Thoracic aorta (tissue), 2 donors: ENCODE data around the gene RASSF5. TPM values are rescaled to one million over a fixed set of nuclear protein-coding genes. Genes with fewer than 3 reads are reported as not detected.

Source experiments
- ATAC-seq: fragments of 150-250 bp; one replicate; pipeline ENCODE4 v1.8.0; 2017; ENCODE audit warnings: low read depth; ENCODE audit not compliant: insufficient number of reproducible peaks, low FRiP score
- DNase-seq: peaks from one replicate; pipeline ENCODE4 v3.0.0-alpha.2; 2020; ENCODE audit warnings: low spot score
- H3K27ac ChIP-seq, 2 donors: fragments of 200-600 bp; sonication (generic); 1 replicate in 1 of 2; 2 replicates in 1 of 2; pipeline ENCODE4 v1.5.1; 2016; ENCODE audit warnings: mild to moderate bottlenecking in 2 of 2, moderate library complexity in 2 of 2
- H3K27me3 ChIP-seq: fragments of 200-600 bp; sonication (generic); replicated peaks from 2 replicates; pipeline ENCODE4 v1.6.0; 2016; ENCODE audit warnings: mild to moderate bottlenecking; ENCODE audit not compliant: insufficient read depth
- H3K36me3 ChIP-seq: fragments of 200-600 bp; sonication (generic); one replicate; pipeline ENCODE4 v1.5.1; 2016
- H3K4me1 ChIP-seq, 2 donors: fragments of 200-600 bp; sonication (generic); 1 replicate in 1 of 2; 2 replicates in 1 of 2; pipeline versions ENCODE4 v1.5.1 to v1.6.0; 2016; ENCODE audit warnings: low read depth in 2 of 2, mild to moderate bottlenecking in 1 of 2; ENCODE audit not compliant: control insufficient read depth in 1 of 2
- H3K4me3 ChIP-seq: fragments of 200-600 bp; sonication (generic); 2 replicates; pipeline ENCODE4 v1.5.1; 2016; ENCODE audit warnings: mild to moderate bottlenecking
- H3K9me3 ChIP-seq: fragments of 200-600 bp; sonication (generic); 2 replicates; pipeline ENCODE4 v1.5.1; 2016
- total RNA-seq, 2 donors: library from RNA; depleted of rRNA; stranded (reverse); fragments of >200 nt; gene quantifications; one replicate each; pipeline versions ENCODE4 v1.1.0 to v1.2.3, GENCODE V29; 2016
- TF ChIP-seq, protein P1 (sequence below): fragments of 200-600 bp; sonication (generic); IDR thresholded peaks from one replicate; pipeline ENCODE4 v1.5.1; 2019; ENCODE audit warnings: antibody characterized with exemption

The RASSF5 gene
- total RNA-seq, 2 donors from 2014 or later = 21.7 to 22.8 TPM

DNA sequence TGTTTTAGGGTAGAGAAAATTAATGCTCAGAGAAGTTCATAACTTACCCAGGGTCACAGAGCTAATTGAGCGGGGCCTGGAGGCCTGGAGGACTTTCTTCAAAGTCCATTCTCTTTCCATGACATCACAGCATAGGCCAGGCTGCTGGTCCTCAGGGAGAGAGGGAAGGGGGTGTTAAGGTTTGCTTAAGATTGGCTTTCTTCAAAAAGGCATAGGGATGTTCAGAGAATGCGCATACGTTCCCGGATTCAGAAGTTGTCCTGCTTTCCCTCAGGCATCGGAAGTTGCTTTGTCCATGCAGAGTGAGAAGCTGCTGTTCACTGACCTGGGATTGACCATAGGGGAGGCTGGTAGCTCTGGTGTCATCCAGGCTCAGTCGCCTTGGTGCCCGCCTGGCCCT lies 25.0 kb downstream of the RASSF5 start:
- H3K27me3 ChIP-seq = no peaks in the 10 kb centered on the region
- TF ChIP-seq, protein P1, sequence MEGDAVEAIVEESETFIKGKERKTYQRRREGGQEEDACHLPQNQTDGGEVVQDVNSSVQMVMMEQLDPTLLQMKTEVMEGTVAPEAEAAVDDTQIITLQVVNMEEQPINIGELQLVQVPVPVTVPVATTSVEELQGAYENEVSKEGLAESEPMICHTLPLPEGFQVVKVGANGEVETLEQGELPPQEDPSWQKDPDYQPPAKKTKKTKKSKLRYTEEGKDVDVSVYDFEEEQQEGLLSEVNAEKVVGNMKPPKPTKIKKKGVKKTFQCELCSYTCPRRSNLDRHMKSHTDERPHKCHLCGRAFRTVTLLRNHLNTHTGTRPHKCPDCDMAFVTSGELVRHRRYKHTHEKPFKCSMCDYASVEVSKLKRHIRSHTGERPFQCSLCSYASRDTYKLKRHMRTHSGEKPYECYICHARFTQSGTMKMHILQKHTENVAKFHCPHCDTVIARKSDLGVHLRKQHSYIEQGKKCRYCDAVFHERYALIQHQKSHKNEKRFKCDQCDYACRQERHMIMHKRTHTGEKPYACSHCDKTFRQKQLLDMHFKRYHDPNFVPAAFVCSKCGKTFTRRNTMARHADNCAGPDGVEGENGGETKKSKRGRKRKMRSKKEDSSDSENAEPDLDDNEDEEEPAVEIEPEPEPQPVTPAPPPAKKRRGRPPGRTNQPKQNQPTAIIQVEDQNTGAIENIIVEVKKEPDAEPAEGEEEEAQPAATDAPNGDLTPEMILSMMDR = no peak
- no peaks in the 10 kb centered on the region for H3K4me1 ChIP-seq
- no peak for DNase-seq
- no peaks in the 10 kb centered on the region for H3K9me3 ChIP-seq
- no peak overlapping the region for H3K27ac ChIP-seq
- H3K4me3 ChIP-seq = no peak overlapping the region
- no peaks in the 10 kb centered on the region for H3K36me3 ChIP-seq
- no peak for ATAC-seq

DNA sequence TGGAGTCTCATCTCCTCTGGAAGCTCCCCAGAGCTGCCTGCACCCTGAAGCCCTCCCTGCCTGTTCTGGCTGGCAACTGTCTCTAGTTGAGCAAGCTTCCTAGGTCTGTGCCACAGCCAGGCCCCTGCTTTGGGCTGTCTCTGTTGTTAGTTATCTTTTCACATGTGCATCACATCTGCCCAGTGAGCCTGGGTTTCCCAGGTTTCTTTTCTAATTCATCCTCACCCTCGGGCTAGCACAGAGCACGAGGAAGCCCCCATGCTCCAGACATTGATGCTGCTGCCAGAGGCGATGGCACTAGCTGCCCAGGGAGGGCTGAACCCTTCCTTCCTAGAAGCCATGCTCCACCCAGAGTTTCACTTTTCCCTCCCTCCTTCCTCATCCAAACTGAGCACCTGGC lies 27.2 kb downstream of the RASSF5 start:
- H3K36me3 ChIP-seq = peaks cover 5% of the 10 kb centered on the region
- H3K27ac ChIP-seq = no peak overlapping the region
- no peak overlapping the region for H3K4me3 ChIP-seq
- H3K4me1 ChIP-seq = peaks cover 0 to 4% of the 10 kb centered on the region in 2 donors
- ATAC-seq (no peak), DNase-seq (no peak)
- H3K27me3 ChIP-seq = no peaks in the 10 kb centered on the region
- TF ChIP-seq, protein P1 = no peak
- no peaks in the 10 kb centered on the region for H3K9me3 ChIP-seq

DNA sequence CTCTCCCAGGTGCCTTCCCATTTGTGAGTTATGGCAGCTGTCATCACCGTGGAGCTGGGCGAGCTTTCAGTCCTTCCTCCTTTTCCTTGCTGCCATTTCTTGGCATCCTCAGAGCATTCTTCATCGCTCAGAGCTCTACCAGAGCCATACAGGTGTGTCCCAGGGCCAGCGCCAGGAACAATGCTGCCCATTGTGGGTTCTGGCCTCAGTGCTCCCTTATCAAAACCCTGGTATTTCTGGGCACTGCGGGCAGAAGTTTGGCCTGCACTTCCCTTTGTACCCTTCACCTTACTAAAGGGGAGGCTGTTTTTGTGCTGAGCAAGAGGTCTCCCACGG lies 28.5 kb downstream of the RASSF5 start:
- Histone ChIP-seq H3K4me3 (no peak overlapping the region), H3K27ac (no peak overlapping the region), H3K27me3 (no peaks in the 10 kb centered on the region), H3K36me3 (peaks cover 5% of the 10 kb centered on the region), H3K9me3 (no peaks in the 10 kb centered on the region), H3K4me1 (peaks cover 4 to 15% of the 10 kb centered on the region in 2 donors)
- TF ChIP-seq, protein P1 = no peak
- DNase-seq (no peak), ATAC-seq (no peak)

DNA sequence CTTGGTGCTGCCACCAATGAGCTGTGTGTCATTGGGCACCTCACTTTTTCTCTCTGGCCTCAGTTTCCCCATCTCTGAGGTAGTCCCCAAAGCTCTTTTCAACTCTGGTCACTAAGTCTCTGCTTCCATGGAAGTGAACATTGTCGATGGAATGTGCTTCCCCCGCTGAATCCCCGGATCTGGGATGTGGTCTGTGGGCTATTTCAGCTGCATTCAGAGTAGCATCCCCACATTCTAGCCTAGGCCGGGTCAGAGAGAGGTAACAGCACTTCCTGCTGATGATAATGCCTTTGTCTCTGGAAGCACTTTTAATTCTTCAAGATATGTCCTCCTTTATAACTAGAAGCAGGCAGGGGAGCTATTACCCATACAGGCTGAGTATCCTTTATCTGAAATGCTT lies 29.8 kb downstream of the RASSF5 start:
- DNase-seq (no peak), ATAC-seq (no peak)
- Histone ChIP-seq H3K9me3 (no peaks in the 10 kb centered on the region), H3K4me3 (no peak overlapping the region), H3K4me1 (peaks cover 8 to 15% of the 10 kb centered on the region in 2 donors), H3K27me3 (no peaks in the 10 kb centered on the region), H3K27ac (no peak overlapping the region), H3K36me3 (peaks cover 5% of the 10 kb centered on the region)
- TF ChIP-seq, protein P1 = no peak

DNA sequence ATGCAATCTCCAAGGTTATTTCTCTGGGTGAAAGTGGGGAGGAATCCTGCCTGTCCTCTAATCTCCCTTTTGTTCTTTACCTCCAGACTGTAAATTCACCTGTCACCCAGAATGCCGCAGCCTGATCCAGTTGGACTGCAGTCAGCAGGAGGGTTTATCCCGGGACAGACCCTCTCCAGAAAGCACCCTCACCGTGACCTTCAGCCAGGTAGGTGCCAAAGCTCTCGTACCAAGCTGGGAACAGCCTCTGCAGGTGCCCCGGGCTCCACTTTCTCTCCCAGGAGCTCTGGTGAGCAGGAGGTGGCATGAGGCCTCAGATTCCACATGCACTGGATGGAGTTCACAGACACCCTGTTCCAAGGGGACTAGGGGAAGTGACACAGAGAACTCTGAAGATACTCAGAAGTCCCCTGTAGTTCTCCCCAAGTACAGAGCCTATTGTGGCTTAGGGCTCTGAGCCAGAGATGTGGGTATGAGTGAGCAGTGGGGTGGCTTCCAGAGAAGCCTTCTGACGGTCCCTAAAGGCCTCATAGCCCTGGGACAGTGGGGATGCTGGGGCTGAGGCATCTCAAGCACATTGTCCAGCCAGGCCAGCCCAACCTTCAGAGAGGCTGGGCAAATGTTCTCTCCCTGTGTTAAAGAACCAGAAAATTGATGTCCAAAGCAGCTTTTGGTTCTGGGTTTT lies 30.9 kb downstream of the RASSF5 start:
- TF ChIP-seq, protein P1 = no peak
- Histone ChIP-seq H3K4me3 (no peak overlapping the region), H3K27ac (no peak overlapping the region), H3K9me3 (no peaks in the 10 kb centered on the region), H3K36me3 (peaks cover 5% of the 10 kb centered on the region), H3K4me1 (peaks cover 8 to 15% of the 10 kb centered on the region in 2 donors), H3K27me3 (no peaks in the 10 kb centered on the region)
- DNase-seq (no peak), ATAC-seq (no peak)
